Ishikawa (cell line): ENCODE measurements around the gene SLC22A3.

ENCODE experiments used
- CEBPB ChIP-seq: IDR thresholded peaks from 2 replicates; pipeline ENCODE4 v1.6.1; 2012
- CREB1 ChIP-seq: IDR thresholded peaks from 2 replicates; pipeline ENCODE4 v1.6.1; 2012; ENCODE audit warnings: low read depth
- EGR1 ChIP-seq: IDR thresholded peaks from 2 replicates; pipeline ENCODE4 v1.6.1; 2012
- EP300 ChIP-seq: IDR thresholded peaks from 2 replicates; pipeline ENCODE4 v1.6.1; 2012; ENCODE audit warnings: borderline replicate concordance
- FOXM1 ChIP-seq: IDR thresholded peaks from 2 replicates; pipeline ENCODE4 v1.6.1; 2012; ENCODE audit warnings: low read depth, borderline replicate concordance
- NFIC ChIP-seq: IDR thresholded peaks from 2 replicates; pipeline ENCODE4 v1.6.1; 2012
- RAD21 ChIP-seq: IDR thresholded peaks from 2 replicates; pipeline ENCODE4 v1.6.1; 2012; ENCODE audit warnings: low read depth
- TAF1 ChIP-seq: IDR thresholded peaks from 2 replicates; pipeline ENCODE4 v1.6.1; 2012; ENCODE audit warnings: low read depth, mild to moderate bottlenecking
- TCF12 ChIP-seq: IDR thresholded peaks from 2 replicates; pipeline ENCODE4 v1.6.1; 2012; ENCODE audit warnings: low read depth
- TEAD4 ChIP-seq: IDR thresholded peaks from 2 replicates; pipeline ENCODE4 v1.6.1; 2012
- YY1 ChIP-seq: IDR thresholded peaks from 2 replicates; pipeline ENCODE4 v1.6.1; 2012; ENCODE audit warnings: low read depth
- ZBTB7A ChIP-seq: IDR thresholded peaks from 2 replicates; pipeline ENCODE4 v1.6.1; 2012; ENCODE audit warnings: low read depth
- TF ChIP-seq, protein P1 (sequence below): IDR thresholded peaks from 2 replicates; pipeline ENCODE4 v1.6.1; 2012
- TF ChIP-seq, protein P2 (sequence below): IDR thresholded peaks from 2 replicates; pipeline ENCODE4 v1.6.1; 2012; ENCODE audit warnings: low read depth, mild to moderate bottlenecking
- TF ChIP-seq, protein P3 (sequence below): IDR thresholded peaks from 2 replicates; pipeline ENCODE4 v1.6.1; 2012

SLC22A3 gene

GRCh38 chr6:160447350-160447749, 99.2 kb downstream of the SLC22A3 start:
- TF ChIP-seq TEAD4 = no peak
- no peak for TF ChIP-seq EP300
- no peak for TF ChIP-seq TCF12
- TF ChIP-seq CEBPB = no peak
- TF ChIP-seq, protein P1, sequence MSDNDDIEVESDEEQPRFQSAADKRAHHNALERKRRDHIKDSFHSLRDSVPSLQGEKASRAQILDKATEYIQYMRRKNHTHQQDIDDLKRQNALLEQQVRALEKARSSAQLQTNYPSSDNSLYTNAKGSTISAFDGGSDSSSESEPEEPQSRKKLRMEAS = no peak
- TF ChIP-seq ZBTB7A = no peak
- TF ChIP-seq, protein P2, sequence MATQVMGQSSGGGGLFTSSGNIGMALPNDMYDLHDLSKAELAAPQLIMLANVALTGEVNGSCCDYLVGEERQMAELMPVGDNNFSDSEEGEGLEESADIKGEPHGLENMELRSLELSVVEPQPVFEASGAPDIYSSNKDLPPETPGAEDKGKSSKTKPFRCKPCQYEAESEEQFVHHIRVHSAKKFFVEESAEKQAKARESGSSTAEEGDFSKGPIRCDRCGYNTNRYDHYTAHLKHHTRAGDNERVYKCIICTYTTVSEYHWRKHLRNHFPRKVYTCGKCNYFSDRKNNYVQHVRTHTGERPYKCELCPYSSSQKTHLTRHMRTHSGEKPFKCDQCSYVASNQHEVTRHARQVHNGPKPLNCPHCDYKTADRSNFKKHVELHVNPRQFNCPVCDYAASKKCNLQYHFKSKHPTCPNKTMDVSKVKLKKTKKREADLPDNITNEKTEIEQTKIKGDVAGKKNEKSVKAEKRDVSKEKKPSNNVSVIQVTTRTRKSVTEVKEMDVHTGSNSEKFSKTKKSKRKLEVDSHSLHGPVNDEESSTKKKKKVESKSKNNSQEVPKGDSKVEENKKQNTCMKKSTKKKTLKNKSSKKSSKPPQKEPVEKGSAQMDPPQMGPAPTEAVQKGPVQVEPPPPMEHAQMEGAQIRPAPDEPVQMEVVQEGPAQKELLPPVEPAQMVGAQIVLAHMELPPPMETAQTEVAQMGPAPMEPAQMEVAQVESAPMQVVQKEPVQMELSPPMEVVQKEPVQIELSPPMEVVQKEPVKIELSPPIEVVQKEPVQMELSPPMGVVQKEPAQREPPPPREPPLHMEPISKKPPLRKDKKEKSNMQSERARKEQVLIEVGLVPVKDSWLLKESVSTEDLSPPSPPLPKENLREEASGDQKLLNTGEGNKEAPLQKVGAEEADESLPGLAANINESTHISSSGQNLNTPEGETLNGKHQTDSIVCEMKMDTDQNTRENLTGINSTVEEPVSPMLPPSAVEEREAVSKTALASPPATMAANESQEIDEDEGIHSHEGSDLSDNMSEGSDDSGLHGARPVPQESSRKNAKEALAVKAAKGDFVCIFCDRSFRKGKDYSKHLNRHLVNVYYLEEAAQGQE = no peak

DNA sequence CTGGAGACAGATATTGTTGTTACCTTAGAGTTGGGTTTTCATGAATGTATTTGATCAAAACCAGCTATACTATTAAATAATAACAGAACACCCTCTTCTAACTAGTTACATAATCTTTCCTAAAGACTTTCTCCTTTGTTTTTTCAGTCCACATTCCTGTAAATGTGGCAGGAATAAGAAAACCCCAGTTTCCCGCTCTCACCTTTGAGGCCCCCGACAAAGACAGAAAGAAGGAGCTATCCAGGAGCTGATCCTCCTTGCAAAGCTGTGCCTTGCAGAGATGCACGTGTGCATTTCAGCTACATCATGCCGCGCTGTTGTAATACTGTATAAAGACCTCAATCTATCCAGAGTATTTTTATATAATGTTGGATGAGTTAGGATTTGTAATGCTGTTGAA, 102.7 kb downstream of the SLC22A3 start:
- TF ChIP-seq EP300 = no peak
- TF ChIP-seq, protein P2 = peak; percentile 50

- TF ChIP-seq, protein P3, sequence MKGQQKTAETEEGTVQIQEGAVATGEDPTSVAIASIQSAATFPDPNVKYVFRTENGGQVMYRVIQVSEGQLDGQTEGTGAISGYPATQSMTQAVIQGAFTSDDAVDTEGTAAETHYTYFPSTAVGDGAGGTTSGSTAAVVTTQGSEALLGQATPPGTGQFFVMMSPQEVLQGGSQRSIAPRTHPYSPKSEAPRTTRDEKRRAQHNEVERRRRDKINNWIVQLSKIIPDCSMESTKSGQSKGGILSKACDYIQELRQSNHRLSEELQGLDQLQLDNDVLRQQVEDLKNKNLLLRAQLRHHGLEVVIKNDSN = no peak
- TF ChIP-seq NFIC = no peak
- no peak for TF ChIP-seq CEBPB
- TF ChIP-seq, protein P2 = no peak
- no peak for TF ChIP-seq EGR1
- no peak for TF ChIP-seq FOXM1
Observed at GRCh38 chr6:160454303-160454702, 106.1 kb downstream of the SLC22A3 start.

DNA sequence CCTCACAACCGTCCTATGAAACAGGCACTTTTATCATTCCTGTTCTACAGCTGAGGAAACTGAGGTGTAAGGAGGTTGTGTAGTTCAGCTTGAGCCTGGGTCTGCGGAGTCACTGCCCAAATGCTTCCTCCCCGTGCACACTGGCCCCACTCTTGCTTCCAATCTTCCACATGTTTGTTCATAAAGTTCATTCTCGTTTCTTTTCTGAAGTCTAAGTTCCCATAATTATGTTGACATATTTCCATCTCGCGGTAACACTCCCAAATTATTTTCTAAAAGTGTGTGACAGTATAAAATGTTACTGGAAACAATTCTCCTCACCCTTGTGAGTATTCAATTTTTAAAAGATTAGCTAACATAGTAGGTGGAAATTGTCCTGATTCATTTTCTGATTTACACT, 106.9 kb downstream of the SLC22A3 start:
- TF ChIP-seq TAF1 (no peak), NFIC (no peak), ZBTB7A (no peak), RAD21 (no peak), EP300 (no peak), FOXM1 (no peak), CEBPB (no peak), CREB1 (no peak), YY1 (no peak), TCF12 (no peak), EGR1 (no peak), TEAD4 (no peak)
- TF ChIP-seq, protein P2 = no peak
- TF ChIP-seq, protein P1 = no peak
- TF ChIP-seq, protein P3 = no peak
